ENCODE results near the gene RASSF8. TPM values are rescaled to one million over a fixed set of nuclear protein-coding genes. Genes with fewer than 3 reads are reported as not detected.

The RASSF8 gene
- total RNA-seq, 1 donor = 97.4 TPM

DNA sequence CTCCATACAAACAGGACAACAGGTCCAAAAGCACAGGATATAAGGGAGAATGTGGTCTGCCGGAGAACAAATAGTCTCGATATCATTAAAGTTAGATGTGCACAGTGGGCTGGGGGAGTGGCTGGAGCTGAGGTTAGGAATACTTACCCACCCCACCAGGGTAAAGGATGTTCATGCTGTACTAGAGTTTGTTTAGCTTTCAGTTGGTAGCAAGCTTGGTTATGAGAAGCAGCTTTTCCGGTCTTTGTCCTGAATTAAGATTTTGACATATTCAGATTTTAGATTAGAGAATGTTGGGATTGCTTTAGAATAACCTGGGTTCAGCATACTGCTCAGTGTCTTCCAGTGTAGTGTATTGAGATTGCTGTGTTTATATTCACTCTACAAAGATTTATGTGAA, 16.7 kb downstream of the RASSF8 start:
- H3K27ac ChIP-seq (ENCODE audit: low read depth, low read length) = no peak overlapping the region
- H4K20me1 ChIP-seq (ENCODE audit: insufficient read depth, low read length) = peaks cover 42% of the 10 kb centered on the region

GRCh38 chr12:25975682-25976081, 17.2 kb downstream of the RASSF8 start:
- DNase-seq (ENCODE audit: insufficient read length, low spot score, missing footprints) = no peak
- Histone ChIP-seq H2AFZ (ENCODE audit: low read length) (no peak overlapping the region), H4K20me1 (ENCODE audit: insufficient read depth, low read length) (peaks cover 41% of the 10 kb centered on the region), H3K36me3 (ENCODE audit: insufficient read depth, low read length) (no peaks in the 10 kb centered on the region), H3K4me1 (ENCODE audit: insufficient read depth, low read length) (peaks cover 38% of the 10 kb centered on the region), H3K27ac (ENCODE audit: low read depth, low read length) (no peak overlapping the region), H3K4me2 (ENCODE audit: insufficient read depth, low read length) (no peak overlapping the region), H3K27me3 (ENCODE audit: insufficient read depth, low read length) (no peaks in the 10 kb centered on the region), H3K79me2 (ENCODE audit: insufficient read depth, low read length) (peaks cover 99% of the 10 kb centered on the region), H3K4me3 (ENCODE audit: insufficient read depth, low read length) (no peak overlapping the region), H3K9me3 (ENCODE audit: low read depth, low read length) (no peaks in the 10 kb centered on the region)
- TF ChIP-seq, protein P1, sequence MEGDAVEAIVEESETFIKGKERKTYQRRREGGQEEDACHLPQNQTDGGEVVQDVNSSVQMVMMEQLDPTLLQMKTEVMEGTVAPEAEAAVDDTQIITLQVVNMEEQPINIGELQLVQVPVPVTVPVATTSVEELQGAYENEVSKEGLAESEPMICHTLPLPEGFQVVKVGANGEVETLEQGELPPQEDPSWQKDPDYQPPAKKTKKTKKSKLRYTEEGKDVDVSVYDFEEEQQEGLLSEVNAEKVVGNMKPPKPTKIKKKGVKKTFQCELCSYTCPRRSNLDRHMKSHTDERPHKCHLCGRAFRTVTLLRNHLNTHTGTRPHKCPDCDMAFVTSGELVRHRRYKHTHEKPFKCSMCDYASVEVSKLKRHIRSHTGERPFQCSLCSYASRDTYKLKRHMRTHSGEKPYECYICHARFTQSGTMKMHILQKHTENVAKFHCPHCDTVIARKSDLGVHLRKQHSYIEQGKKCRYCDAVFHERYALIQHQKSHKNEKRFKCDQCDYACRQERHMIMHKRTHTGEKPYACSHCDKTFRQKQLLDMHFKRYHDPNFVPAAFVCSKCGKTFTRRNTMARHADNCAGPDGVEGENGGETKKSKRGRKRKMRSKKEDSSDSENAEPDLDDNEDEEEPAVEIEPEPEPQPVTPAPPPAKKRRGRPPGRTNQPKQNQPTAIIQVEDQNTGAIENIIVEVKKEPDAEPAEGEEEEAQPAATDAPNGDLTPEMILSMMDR (IDR thresholded peaks at IDR 0.05; ENCODE audit: extremely low read depth, low read depth, low read length) = no peak

More for the DNA sequence above, 16.7 kb downstream of the RASSF8 start:
- Histone ChIP-seq H3K36me3 (ENCODE audit: insufficient read depth, low read length) (no peaks in the 10 kb centered on the region), H3K79me2 (ENCODE audit: insufficient read depth, low read length) (peaks cover 99% of the 10 kb centered on the region), H3K9me3 (ENCODE audit: low read depth, low read length) (no peaks in the 10 kb centered on the region), H3K4me3 (ENCODE audit: insufficient read depth, low read length) (no peak overlapping the region), H3K4me1 (ENCODE audit: insufficient read depth, low read length) (peaks cover 43% of the 10 kb centered on the region), H3K27me3 (ENCODE audit: insufficient read depth, low read length) (no peaks in the 10 kb centered on the region), H2AFZ (ENCODE audit: low read length) (no peak overlapping the region), H3K4me2 (ENCODE audit: insufficient read depth, low read length) (no peak overlapping the region)
- no peak for DNase-seq (ENCODE audit: insufficient read length, low spot score, missing footprints)
- TF ChIP-seq, protein P1 (IDR thresholded peaks at IDR 0.05; ENCODE audit: extremely low read depth, low read depth, low read length) = no peak

- Histone ChIP-seq H3K9me3 (ENCODE audit: low read depth, low read length) (no peaks in the 10 kb centered on the region), H3K4me3 (ENCODE audit: insufficient read depth, low read length) (peak overlapping the region; percentile 36), H3K79me2 (ENCODE audit: insufficient read depth, low read length) (peaks cover 99% of the 10 kb centered on the region), H3K36me3 (ENCODE audit: insufficient read depth, low read length) (no peaks in the 10 kb centered on the region), H4K20me1 (ENCODE audit: insufficient read depth, low read length) (peaks cover 42% of the 10 kb centered on the region), H2AFZ (ENCODE audit: low read length) (no peak overlapping the region), H3K4me1 (ENCODE audit: insufficient read depth, low read length) (peaks cover 33% of the 10 kb centered on the region), H3K27me3 (ENCODE audit: insufficient read depth, low read length) (no peaks in the 10 kb centered on the region), H3K4me2 (ENCODE audit: insufficient read depth, low read length) (peak overlapping the region; percentile 60), H3K27ac (ENCODE audit: low read depth, low read length) (peak overlapping the region; percentile 74)
- DNase-seq (ENCODE audit: insufficient read length, low spot score, missing footprints) = no peak
- TF ChIP-seq, protein P1 (IDR thresholded peaks at IDR 0.05; ENCODE audit: extremely low read depth, low read depth, low read length) = no peak
Observed at GRCh38 chr12:25976289-25976688, 17.8 kb downstream of the RASSF8 start.

- Histone ChIP-seq H2AFZ (ENCODE audit: low read length) (no peak overlapping the region), H3K4me3 (ENCODE audit: insufficient read depth, low read length) (no peak overlapping the region), H4K20me1 (ENCODE audit: insufficient read depth, low read length) (peaks cover 44% of the 10 kb centered on the region), H3K27me3 (ENCODE audit: insufficient read depth, low read length) (no peaks in the 10 kb centered on the region), H3K4me1 (ENCODE audit: insufficient read depth, low read length) (peaks cover 27% of the 10 kb centered on the region), H3K27ac (ENCODE audit: low read depth, low read length) (peak overlapping the region; percentile 74), H3K4me2 (ENCODE audit: insufficient read depth, low read length) (peak overlapping the region; percentile 60), H3K79me2 (ENCODE audit: insufficient read depth, low read length) (peaks cover 99% of the 10 kb centered on the region), H3K9me3 (ENCODE audit: low read depth, low read length) (no peaks in the 10 kb centered on the region), H3K36me3 (ENCODE audit: insufficient read depth, low read length) (no peaks in the 10 kb centered on the region)
- TF ChIP-seq, protein P1 (IDR thresholded peaks at IDR 0.05; ENCODE audit: extremely low read depth, low read depth, low read length) = no peak
- no peak for DNase-seq (ENCODE audit: insufficient read length, low spot score, missing footprints)
Observed at GRCh38 chr12:25977047-25977446, 18.6 kb downstream of the RASSF8 start.
